DMS153 treated with DMSO at 0.1 percent for 48 hours (cell line): ENCODE measurements around the gene PLTP.
A peak's percentile ranks its signal among the peaks of the same experiment; 100 is the strongest.

ENCODE experiments used
- DNase-seq: peaks from one replicate; lab custom pipeline; 2025; ENCODE audit not compliant: unreplicated experiment; lab: John Stamatoyannopoulos, UW

The PLTP gene

GRCh38 chr20:45921337-45922189 is 9.6 kb upstream of the PLTP start:
- no peak for DNase-seq

GRCh38 chr20:45920462-45921336 is 8.7 kb upstream of the PLTP start:
- no peak for DNase-seq

- DNase-seq: no peak
Measured at GRCh38 chr20:45919542-45920399, 7.8 kb upstream of the PLTP start.

- no peak for DNase-seq
Measured at GRCh38 chr20:45918779-45919537, 7.0 kb upstream of the PLTP start.

- no peak for DNase-seq
Measured at GRCh38 chr20:45918182-45918737, 6.3 kb upstream of the PLTP start.

- no peak for DNase-seq
Measured at GRCh38 chr20:45917790-45918141, 5.8 kb upstream of the PLTP start.

- DNase-seq: no peak
Measured at GRCh38 chr20:45913116-45913515, 1.2 kb upstream of the PLTP start.

- no peak for DNase-seq
Measured at GRCh38 chr20:45912344-45912682, 358 bp upstream of the PLTP start.

GRCh38 chr20:45910670-45911485 is 1.1 kb downstream of the PLTP start:
- DNase-seq: peak; percentile 88

GRCh38 chr20:45909817-45910669 is 1.9 kb downstream of the PLTP start:
- no peak for DNase-seq

GRCh38 chr20:45909336-45909808 is 2.6 kb downstream of the PLTP start:
- no peak for DNase-seq

GRCh38 chr20:45908084-45908483 is 3.9 kb downstream of the PLTP start:
- DNase-seq: no peak

- DNase-seq: no peak
Measured at GRCh38 chr20:45907219-45907948, 4.6 kb downstream of the PLTP start.

GRCh38 chr20:45905505-45906079 is 6.4 kb downstream of the PLTP start:
- DNase-seq: no peak

GRCh38 chr20:45904583-45905504 is 7.1 kb downstream of the PLTP start:
- no peak for DNase-seq

GRCh38 chr20:45902199-45902701 is 9.7 kb downstream of the PLTP start:
- no peak for DNase-seq
